GM13976 (cell line): ENCODE data around the gene GPR153.

Experiments
- DNase-seq: peaks from one replicate; pipeline ENCODE4 v3.0.0; 2012; ENCODE audit warnings: low spot score
- CTCF ChIP-seq: IDR thresholded peaks from 2 replicates; pipeline ENCODE4 v1.5.1; 2012; ENCODE audit warnings: borderline replicate concordance, mild to moderate bottlenecking; ENCODE audit not compliant: insufficient read depth; ENCODE audit errors: extremely low read depth, missing control alignments, control extremely low read depth
- in situ Hi-C: fragments of 300-500 bp; cut with MboI; formaldehyde crosslinking; loops from one replicate; pipeline ENCODE4 v1.12.0; 2022; ENCODE audit warnings: low sequenced_read_pairs, mixed read lengths, inconsistent platforms; ENCODE audit not compliant: unreplicated experiment

Gene GPR153

GRCh38 chr1:6246497-6247467 lies 14.1 kb downstream of the GPR153 start:
- TF ChIP-seq CTCF = peak; percentile 89
- DNase-seq = peak; percentile 90
- in situ Hi-C loops = loop anchor here (5.0 kb wide), 1 partner anchor 101 kb away; no protein-coding TSS in a partner anchor

DNA sequence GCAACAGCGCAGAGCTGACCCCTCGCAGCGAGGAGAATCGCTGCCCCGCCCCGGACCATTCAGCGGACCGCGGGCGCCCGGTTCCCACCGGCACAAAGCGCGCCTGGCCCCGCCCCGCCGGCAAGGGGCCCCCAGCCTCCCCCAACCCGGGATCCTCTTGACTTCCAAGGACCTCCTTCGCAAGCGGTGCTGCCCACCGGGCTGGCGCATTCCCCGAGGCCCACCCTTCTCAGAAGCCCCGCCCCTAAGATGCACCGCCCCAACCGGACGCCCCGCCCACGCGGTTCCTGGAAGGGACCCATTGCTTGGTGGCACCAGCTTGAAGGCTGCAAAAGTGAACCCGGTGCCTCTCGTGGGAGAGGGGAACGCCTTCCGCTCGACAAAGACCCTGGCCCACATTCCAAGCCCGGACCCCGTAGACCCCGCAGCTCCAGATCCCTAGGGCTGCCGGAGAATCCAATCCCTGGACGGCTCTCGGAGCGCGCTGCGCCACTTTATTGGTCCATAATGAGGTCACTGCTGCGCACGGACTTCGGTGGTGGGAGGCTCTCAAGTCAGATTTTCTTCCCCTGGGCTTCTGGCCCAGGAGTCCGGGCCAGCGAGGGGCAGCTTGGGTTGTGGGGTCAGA lies 14.9 kb downstream of the GPR153 start:
- in situ Hi-C loops = loop anchor here (5.0 kb wide), 1 partner anchor 101 kb away; no protein-coding TSS in a partner anchor
- no peak for TF ChIP-seq CTCF
- peak; percentile 76 for DNase-seq

GRCh38 chr1:6245086-6245868 lies 15.6 kb downstream of the GPR153 start:
- in situ Hi-C loops = loop anchor here (5.0 kb wide), 1 partner anchor 102 kb away; no protein-coding TSS in a partner anchor
- TF ChIP-seq CTCF = peak; percentile 95
- peak; percentile 92 for DNase-seq

DNA sequence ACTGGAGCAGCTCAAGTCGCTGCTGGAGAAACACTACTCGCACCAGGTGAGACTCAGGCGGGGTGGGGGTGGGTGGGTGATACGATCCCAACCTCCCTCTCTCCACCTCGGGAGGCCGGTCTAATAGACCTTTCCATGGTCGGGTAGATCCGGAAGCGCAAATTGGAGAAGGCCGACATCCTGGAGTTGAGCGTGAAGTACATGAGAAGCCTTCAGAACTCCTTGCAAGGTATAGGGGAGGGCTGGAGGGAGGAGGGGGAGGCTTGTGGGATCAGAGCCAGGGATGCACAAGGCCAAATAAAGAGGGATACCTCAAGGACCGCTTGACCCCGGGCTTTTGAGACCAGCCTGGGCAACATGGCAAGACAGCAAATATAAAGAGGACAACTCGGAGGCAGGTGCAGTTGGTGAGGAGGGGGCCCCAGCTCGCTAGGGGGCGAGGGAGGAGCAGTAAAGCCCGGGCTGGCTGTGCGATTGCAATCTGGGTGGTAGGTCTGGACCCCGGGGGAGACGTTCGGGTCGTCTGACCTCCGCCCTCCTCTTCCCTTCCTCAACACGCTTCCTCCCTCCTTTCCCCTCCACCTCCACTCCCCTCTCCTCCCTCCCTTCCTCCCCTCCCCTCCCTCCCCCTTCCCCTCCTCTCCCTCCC lies 16.4 kb downstream of the GPR153 start:
- DNase-seq = no peak
- TF ChIP-seq CTCF = no peak
- in situ Hi-C loops = loop anchor here (5.0 kb wide), 1 partner anchor 103 kb away; no protein-coding TSS in a partner anchor

GRCh38 chr1:6243993-6244392 lies 16.9 kb downstream of the GPR153 start, which contains the start of gene HES3:
Gene HES3, plus strand, starts transcription at chr1:6244179. Its CDS starts 187 bp downstream, at chr1:6244366.
- no peak for DNase-seq
- in situ Hi-C loops = no loop called here

More at GRCh38 chr1:6243993-6244392, 16.9 kb downstream of the GPR153 start, which contains the start of gene HES3:
- TF ChIP-seq CTCF = no peak
